Loucy (cell line): ENCODE measurements around the gene SYMPK.

Experiments
- CTCF ChIP-seq: fragments of 200-600 bp; sonication (generic); conservative IDR thresholded peaks from 2 replicates; pipeline ENCODE4 v1.5.1; 2014; ENCODE audit warnings: mild to moderate bottlenecking, antibody characterized with exemption, low read length
- EZH2phosphoT487 ChIP-seq: fragments of 200-600 bp; IDR thresholded peaks from 2 replicates; pipeline ENCODE4 v1.6.1; 2018; ENCODE audit warnings: antibody characterized with exemption, mild to moderate bottlenecking, moderate library complexity, borderline replicate concordance

- peak; percentile 23; the same call in 1 of the 2 replicates for TF ChIP-seq CTCF
- no peak for TF ChIP-seq EZH2phosphoT487
Measured at GRCh38 chr19:45863840-45864628, 1.1 kb upstream of the SYMPK start, which contains the start of gene FOXA3.
